OCI-LY7 (cell line): Measurements from ENCODE around the gene PPT2. TPM values are rescaled to one million over a fixed set of nuclear protein-coding genes. Genes with fewer than 3 reads are reported as not detected.

Source experiments
- BruUV-seq: library from RNA; stranded (reverse); fragments of 400-500 nt; replicated peaks from 2 replicates; lab custom pipeline; 2021; lab: Mats Ljungman, UMichigan
- CTCF ChIA-PET: fragments of 300-600 bp; sonication (Branson Sonifier 250); formaldehyde crosslinking; loops from one replicate; lab custom pipeline; 2022; ENCODE audit warnings: antibody characterized with exemption; ENCODE audit not compliant: unreplicated experiment; lab: Charles Lee
- POLR2A ChIA-PET: fragments of 300-600 bp; sonication (Branson Sonifier 250); formaldehyde crosslinking; loops from one replicate; lab custom pipeline; 2022; ENCODE audit warnings: antibody characterized with exemption; lab: Charles Lee
- DNase-seq: peaks from one replicate; pipeline ENCODE4 v3.0.0-alpha.2; 2015; ENCODE audit warnings: low spot score
- H2AFZ ChIP-seq: fragments of 200-600 bp; sonication (generic), shearing (Covaris generic); 2 replicates; pipeline ENCODE4 v1.6.1; 2014; ENCODE audit warnings: mild to moderate bottlenecking, antibody characterized with exemption, low read length, moderate library complexity
- H3K27ac ChIP-seq: fragments of 200-600 bp; sonication (generic); 2 replicates; pipeline ENCODE4 v1.5.1; 2014; ENCODE audit warnings: mixed run types, low read depth, mild to moderate bottlenecking, moderate library complexity, low read length, inconsistent platforms; ENCODE audit not compliant: poor library complexity, severe bottlenecking
- H3K36me3 ChIP-seq: fragments of 200-600 bp; sonication (generic); 2 replicates; pipeline ENCODE4 v1.6.1; 2014; ENCODE audit warnings: mild to moderate bottlenecking, antibody characterized with exemption, low read length, moderate library complexity, mixed read lengths; ENCODE audit not compliant: insufficient read depth
- H3K4me1 ChIP-seq: fragments of 200-600 bp; sonication (generic); 2 replicates; pipeline ENCODE4 v1.5.1; 2014; ENCODE audit warnings: mild to moderate bottlenecking, low read length; ENCODE audit not compliant: insufficient read depth, poor library complexity, severe bottlenecking
- H3K4me2 ChIP-seq: fragments of 200-600 bp; sonication (generic); 2 replicates; pipeline ENCODE4 v1.6.1; 2014; ENCODE audit warnings: mild to moderate bottlenecking, low read length
- H3K4me3 ChIP-seq: fragments of 200-600 bp; sonication (generic); 2 replicates; pipeline ENCODE4 v1.5.1; 2014; ENCODE audit warnings: mild to moderate bottlenecking, low read depth, low read length; ENCODE audit not compliant: poor library complexity, severe bottlenecking
- H3K79me2 ChIP-seq: fragments of 200-600 bp; sonication (generic); 2 replicates; pipeline ENCODE4 v1.6.1; 2016; ENCODE audit warnings: low read depth, mild to moderate bottlenecking, low read length, moderate library complexity, mixed read lengths; ENCODE audit not compliant: insufficient read depth
- H3K9me2 ChIP-seq: fragments of 200-600 bp; sonication (generic); 2 replicates; pipeline ENCODE4 v1.6.1; 2016; ENCODE audit warnings: mild to moderate bottlenecking, low read length, mixed read lengths; ENCODE audit not compliant: insufficient read depth
- H3K9me3 ChIP-seq: fragments of 200-600 bp; sonication (generic); 2 replicates; pipeline ENCODE4 v1.6.1; 2014; ENCODE audit warnings: mild to moderate bottlenecking, mixed run types, low read length, mixed read lengths
- H4K20me1 ChIP-seq: fragments of 200-600 bp; sonication (generic); 2 replicates; pipeline ENCODE4 v1.6.1; 2014; ENCODE audit warnings: mild to moderate bottlenecking, antibody characterized with exemption, low read length, moderate library complexity, mixed read lengths; ENCODE audit not compliant: insufficient read depth
- EZH2phosphoT487 ChIP-seq: fragments of 200-600 bp; sonication (generic); IDR thresholded peaks from 2 replicates; pipeline ENCODE4 v1.6.1; 2018; ENCODE audit warnings: low read depth, borderline replicate concordance, mild to moderate bottlenecking, mixed run types, antibody characterized with exemption, low read length, moderate library complexity, mixed read lengths
- intact Hi-C: fragments of 100-400 bp; cut with micrococcal nuclease; formaldehyde crosslinking; loops from one replicate; pipeline ENCODE4 v1.10.0; 2022; ENCODE audit not compliant: unreplicated experiment
- total RNA-seq, 2 experiments: library from RNA; depleted of rRNA in 1 of 2; stranded (reverse); fragments of >200 nt in 1 of 2; shearing (Covaris generic) in 1 of 2; gene quantifications; 2 replicates each; pipeline ENCODE4 v1.2.3, GENCODE V29; 2014 to 2022
- TF ChIP-seq, protein P1 (sequence below): fragments of 200-600 bp; sonication (generic); conservative IDR thresholded peaks from 2 replicates; pipeline ENCODE4 v1.5.1; 2014; ENCODE audit warnings: mild to moderate bottlenecking, antibody characterized with exemption, low read length, moderate library complexity, mixed read lengths

Gene PPT2
- total RNA-seq, 2 experiments from 2014 or later: 39.0 to 111 TPM

DNA sequence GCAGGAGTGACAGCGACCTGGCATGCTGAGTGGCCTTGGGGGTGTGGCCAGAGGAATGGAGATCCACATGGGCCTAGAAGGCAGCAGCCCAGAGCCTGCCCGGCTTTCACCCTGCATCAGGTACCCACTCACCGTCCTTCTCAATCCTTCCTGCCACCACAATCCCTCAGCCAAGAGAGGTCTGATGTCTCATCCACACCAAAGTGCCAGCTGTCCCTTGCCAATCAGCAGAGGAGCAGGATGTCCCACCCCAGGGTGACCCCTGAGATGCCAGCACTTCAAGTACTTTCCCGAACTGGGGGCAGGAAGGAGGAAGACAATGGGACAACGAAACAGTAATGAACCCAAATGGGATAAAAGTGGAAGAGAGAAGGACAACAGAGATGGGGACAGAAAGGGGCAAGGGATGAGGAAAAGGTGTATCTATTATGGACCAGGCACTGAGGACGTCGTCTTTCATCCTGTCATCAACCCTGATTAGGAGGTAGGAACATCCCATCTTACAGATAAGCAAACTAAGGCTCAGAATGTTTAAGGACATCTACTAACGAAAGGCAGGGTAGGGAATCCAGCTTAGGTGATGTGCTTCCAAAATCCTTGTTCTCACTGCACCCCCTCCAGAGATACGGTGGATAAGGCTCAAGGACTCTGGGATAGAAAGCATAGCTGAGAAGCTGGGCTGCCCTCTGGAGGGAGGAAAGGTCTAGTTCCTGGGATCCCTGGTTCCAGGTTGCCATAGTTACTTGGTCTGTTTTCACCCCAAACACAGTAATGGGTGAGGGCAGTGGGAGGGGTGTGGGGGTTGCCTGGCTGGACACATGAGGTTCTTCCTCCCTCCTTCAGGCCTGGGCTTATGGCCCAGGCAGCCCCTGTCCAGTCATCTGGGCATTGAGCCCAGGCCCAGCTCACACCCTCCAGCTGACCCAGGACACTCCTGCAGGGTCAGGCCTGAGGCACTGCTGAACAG, 40.3 kb upstream of the PPT2 start:
- peaks cover 42% of the 10 kb centered on the region for H3K36me3 ChIP-seq
- H3K4me3 ChIP-seq: no peak overlapping the region
- CTCF ChIA-PET: no interaction called here
- TF ChIP-seq, protein P1, sequence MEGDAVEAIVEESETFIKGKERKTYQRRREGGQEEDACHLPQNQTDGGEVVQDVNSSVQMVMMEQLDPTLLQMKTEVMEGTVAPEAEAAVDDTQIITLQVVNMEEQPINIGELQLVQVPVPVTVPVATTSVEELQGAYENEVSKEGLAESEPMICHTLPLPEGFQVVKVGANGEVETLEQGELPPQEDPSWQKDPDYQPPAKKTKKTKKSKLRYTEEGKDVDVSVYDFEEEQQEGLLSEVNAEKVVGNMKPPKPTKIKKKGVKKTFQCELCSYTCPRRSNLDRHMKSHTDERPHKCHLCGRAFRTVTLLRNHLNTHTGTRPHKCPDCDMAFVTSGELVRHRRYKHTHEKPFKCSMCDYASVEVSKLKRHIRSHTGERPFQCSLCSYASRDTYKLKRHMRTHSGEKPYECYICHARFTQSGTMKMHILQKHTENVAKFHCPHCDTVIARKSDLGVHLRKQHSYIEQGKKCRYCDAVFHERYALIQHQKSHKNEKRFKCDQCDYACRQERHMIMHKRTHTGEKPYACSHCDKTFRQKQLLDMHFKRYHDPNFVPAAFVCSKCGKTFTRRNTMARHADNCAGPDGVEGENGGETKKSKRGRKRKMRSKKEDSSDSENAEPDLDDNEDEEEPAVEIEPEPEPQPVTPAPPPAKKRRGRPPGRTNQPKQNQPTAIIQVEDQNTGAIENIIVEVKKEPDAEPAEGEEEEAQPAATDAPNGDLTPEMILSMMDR: no peak
- intact Hi-C loops: no loop called here
- POLR2A ChIA-PET: no interaction called here
- no peaks in the 10 kb centered on the region for H3K79me2 ChIP-seq
- DNase-seq: no peak
- no peak overlapping the region for H3K4me2 ChIP-seq
- no peak overlapping the region for H2AFZ ChIP-seq
- no peaks in the 10 kb centered on the region for H3K9me2 ChIP-seq
- H3K27ac ChIP-seq: no peak overlapping the region
- H4K20me1 ChIP-seq: no peaks in the 10 kb centered on the region
- no TSS peak for BruUV-seq
- no peaks in the 10 kb centered on the region for H3K9me3 ChIP-seq
- no peaks in the 10 kb centered on the region for H3K4me1 ChIP-seq

DNA sequence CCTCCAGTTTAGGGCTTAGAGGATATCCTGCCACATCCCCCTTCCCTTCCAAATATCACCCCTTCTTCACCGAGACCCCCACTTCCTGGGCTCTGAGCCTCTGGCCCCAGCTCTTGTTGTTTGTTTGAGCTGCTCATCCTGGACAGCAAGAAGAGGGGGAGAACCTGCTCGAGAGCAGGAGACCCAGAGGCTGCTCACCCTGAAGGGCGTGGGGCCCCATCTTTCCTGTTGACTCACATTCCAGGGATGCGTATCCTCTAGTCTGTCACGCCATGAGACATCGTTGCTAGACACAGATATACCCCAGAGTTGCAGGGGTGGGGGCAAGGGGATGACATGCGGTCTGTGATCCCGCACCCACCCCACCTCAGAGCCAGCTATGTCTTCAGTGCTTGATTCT, 39.1 kb upstream of the PPT2 start:
- Histone ChIP-seq H2AFZ (no peak overlapping the region), H4K20me1 (no peaks in the 10 kb centered on the region), H3K79me2 (no peaks in the 10 kb centered on the region), H3K36me3 (peaks cover 48% of the 10 kb centered on the region), H3K9me2 (no peaks in the 10 kb centered on the region), H3K4me3 (no peak overlapping the region), H3K9me3 (no peaks in the 10 kb centered on the region), H3K4me1 (peaks cover 5% of the 10 kb centered on the region), H3K27ac (no peak overlapping the region), H3K4me2 (no peak overlapping the region)
- no peak for DNase-seq
- CTCF ChIA-PET: no interaction called here
- BruUV-seq: no TSS peak
- POLR2A ChIA-PET: no interaction called here
- intact Hi-C loops: no loop called here
- TF ChIP-seq, protein P1: no peak
- no peak for TF ChIP-seq EZH2phosphoT487

DNA sequence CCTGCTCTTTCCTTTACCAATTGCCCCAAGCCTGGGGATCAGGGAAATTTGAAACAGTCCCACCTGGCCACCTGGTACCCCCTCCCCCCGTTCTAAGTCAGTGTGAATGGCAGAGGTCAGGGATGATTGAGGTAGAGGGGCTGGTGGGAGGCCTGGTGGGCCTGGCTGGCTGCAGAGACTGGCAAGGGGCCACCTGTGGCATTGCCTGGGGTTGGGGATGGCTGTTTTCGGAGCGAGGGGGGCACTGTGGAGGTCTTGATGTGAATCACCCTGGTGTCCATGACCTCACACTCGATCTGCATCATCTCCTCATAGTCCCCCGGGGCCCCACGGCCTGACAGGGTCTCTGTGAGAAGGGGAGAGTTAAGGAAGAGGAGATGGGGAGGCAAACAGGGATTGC, 38.3 kb upstream of the PPT2 start:
- DNase-seq: no peak
- POLR2A ChIA-PET: no interaction called here
- H3K79me2 ChIP-seq: no peaks in the 10 kb centered on the region
- no peak overlapping the region for H3K4me3 ChIP-seq
- BruUV-seq: TSS peak; percentile 57
- H3K9me2 ChIP-seq: no peaks in the 10 kb centered on the region
- H4K20me1 ChIP-seq: no peaks in the 10 kb centered on the region
- TF ChIP-seq EZH2phosphoT487: no peak
- TF ChIP-seq, protein P1: no peak
- intact Hi-C loops: no loop called here
- no peak overlapping the region for H2AFZ ChIP-seq
- peaks cover 5% of the 10 kb centered on the region for H3K4me1 ChIP-seq
- CTCF ChIA-PET: no interaction called here
- H3K27ac ChIP-seq: no peak overlapping the region
- peaks cover 52% of the 10 kb centered on the region for H3K36me3 ChIP-seq
- no peak overlapping the region for H3K4me2 ChIP-seq
- no peaks in the 10 kb centered on the region for H3K9me3 ChIP-seq
